HepG2 (cell line): ENCODE measurements around the gene ABCD1. TPM values are rescaled to one million over a fixed set of nuclear protein-coding genes. Genes with fewer than 3 reads are reported as not detected.

Source experiments
- GABPA ChIP-seq, 2 experiments: IDR thresholded peaks; 2 replicates each; pipeline ENCODE4 v1.6.1; 2011 to 2016; ENCODE audit warnings: low read depth in 2 of 2, low read length in 1 of 2, missing biosample characterization in 1 of 2, missing genetic modification characterization in 1 of 2
- PHF21A ChIP-seq: sonication (generic); formaldehyde crosslinking; IDR thresholded peaks from 2 replicates; pipeline ENCODE4 v1.5.0; 2020; ENCODE audit warnings: mild to moderate bottlenecking, missing genetic modification reagents
- POLR2G ChIP-seq: fragments of 200-400 bp; formaldehyde crosslinking; IDR thresholded peaks from 2 replicates; pipeline ENCODE4 v1.6.1; 2018; ENCODE audit warnings: mild to moderate bottlenecking, low read depth, low read length, moderate library complexity
- RCOR2 ChIP-seq: IDR thresholded peaks from 2 replicates; pipeline ENCODE4 v1.6.1; 2016; ENCODE audit warnings: missing biosample characterization, missing genetic modification reagents
- RFXANK ChIP-seq: IDR thresholded peaks from 2 replicates; pipeline ENCODE4 v1.6.1; 2016
- ZC3H13 ChIP-seq: sonication (generic); formaldehyde crosslinking; IDR thresholded peaks from 2 replicates; pipeline ENCODE4 v1.8.1; 2023; ENCODE audit warnings: mild to moderate bottlenecking, missing genetic modification reagents, moderate library complexity
- ZNF510 ChIP-seq: sonication (generic); formaldehyde crosslinking; IDR thresholded peaks from 2 replicates; pipeline ENCODE4 v1.4.0; 2020; ENCODE audit warnings: low read depth, mild to moderate bottlenecking, missing genetic modification reagents
- polyA plus RNA-seq, 8 experiments: library from polyadenylated mRNA; depleted of rRNA in 3 of 8; stranded (reverse) in 7 of 8; unstranded in 1 of 8; fragments of >200 nt; fragmentation: Illumina TruSeq in 4 of 8; extraction: Trizol in 4 of 8; gene quantifications; 2 replicates each; pipeline versions ENCODE4 v1.2.1 to v1.2.3, GENCODE V29; 2011 to 2016; ENCODE audit warnings: low read depth in 4 of 8, missing spikeins in 1 of 8, mixed read lengths in 1 of 8; ENCODE audit not compliant: insufficient read depth in 1 of 8
- total RNA-seq, 5 experiments: library from RNA; depleted of rRNA; stranded (reverse); fragments of >200 nt; fragmentation: Illumina TruSeq; extraction: Trizol; gene quantifications; 2 replicates each; pipeline ENCODE4 v1.2.3, GENCODE V29; 2016; ENCODE audit warnings: low read depth in 1 of 5
- TF ChIP-seq, protein P1 (sequence below): sonication (generic); formaldehyde crosslinking; IDR thresholded peaks from 2 replicates; pipeline ENCODE4 v1.8.0; 2022; ENCODE audit warnings: missing genetic modification reagents, mild to moderate bottlenecking, inconsistent platforms, borderline replicate concordance
- TF ChIP-seq, protein P2 (sequence below): sonication (generic); formaldehyde crosslinking; IDR thresholded peaks from 2 replicates; pipeline ENCODE4 v1.5.0; 2020; ENCODE audit warnings: mild to moderate bottlenecking, missing genetic modification reagents
- TF ChIP-seq, protein P3 (sequence below): sonication (generic); formaldehyde crosslinking; conservative IDR thresholded peaks from 2 replicates; pipeline ENCODE4 v1.4.0; 2020; ENCODE audit warnings: mild to moderate bottlenecking, missing genetic modification reagents, moderate library complexity
- TF ChIP-seq, protein P4 (sequence below): sonication (generic); formaldehyde crosslinking; IDR thresholded peaks from 2 replicates; pipeline ENCODE4 v1.8.1; 2023; ENCODE audit warnings: mild to moderate bottlenecking, inconsistent platforms, moderate library complexity, missing genetic modification reagents, borderline replicate concordance
- TF ChIP-seq, protein P5 (sequence below): sonication (generic); formaldehyde crosslinking; IDR thresholded peaks from 2 replicates; pipeline ENCODE4 v1.4.0; 2020; ENCODE audit warnings: mild to moderate bottlenecking, missing genetic modification reagents

Gene ABCD1
- total and polyA plus RNA-seq, 2 of the 13 experiments (the other 11 are each of a cell fraction or from before 2014, with no cell fraction given): 11.4 to 15.9 TPM

DNA sequence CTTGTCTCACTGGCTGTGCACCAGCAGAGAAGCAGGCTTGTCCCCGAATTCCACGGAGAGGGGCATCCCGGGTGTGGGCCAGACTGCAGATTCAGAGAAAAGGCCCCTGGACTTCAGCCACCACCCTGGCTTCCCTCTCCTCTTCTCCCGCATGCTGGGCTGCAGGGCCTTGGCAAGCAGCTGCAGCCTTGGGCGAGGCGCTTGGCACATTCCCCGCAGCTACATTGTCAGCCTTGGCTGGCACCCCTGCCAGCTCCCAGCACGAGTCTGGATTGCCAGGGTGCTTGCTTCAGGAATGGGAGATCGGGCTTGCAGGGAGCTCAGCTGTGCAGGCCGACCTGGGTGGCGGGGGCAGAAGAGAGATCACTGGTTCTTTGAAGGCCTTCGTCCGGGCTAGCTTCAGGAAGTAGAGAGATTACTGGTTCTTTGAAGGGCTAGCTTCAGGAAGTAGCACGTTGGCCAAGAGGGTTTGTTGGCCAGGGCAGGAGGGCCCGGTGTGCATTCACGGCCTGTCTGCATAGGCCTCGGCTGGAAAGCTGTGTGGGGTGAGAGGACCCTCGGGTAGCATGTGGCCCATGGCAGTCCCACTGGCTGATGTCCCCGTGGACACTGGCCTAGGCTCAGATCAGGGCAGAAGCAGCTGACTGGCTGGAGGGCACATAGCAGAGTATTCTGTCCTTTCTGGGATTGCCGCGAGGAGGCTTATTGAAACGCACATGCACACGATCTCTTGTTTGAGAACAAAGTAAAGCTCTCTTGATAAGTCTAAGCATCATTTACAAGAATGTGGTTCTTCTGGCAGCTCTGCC is 2.7 kb downstream of the ABCD1 start (continued):
- TF ChIP-seq PHF21A (CRISPR knock-in tag) (no peak), POLR2G (0 out of 2 replicates have a peak, but pooled peaks have one; percentile 32), ZNF510 (CRISPR knock-in tag) (no peak), ZC3H13 (CRISPR knock-in tag) (peak; percentile 17; the same call in 1 of the 2 replicates), RFXANK (no peak), GABPA (IDR thresholded peaks at IDR 0.05; ENCODE audit: low read depth, low read length) (no peak), GABPA (CRISPR knock-in tag; IDR thresholded peaks at IDR 0.05; ENCODE audit: low read depth) (peak; percentile 21; the same call in 1 of the 2 replicates), RCOR2 (CRISPR knock-in tag) (no peak)
- TF ChIP-seq, protein P1, sequence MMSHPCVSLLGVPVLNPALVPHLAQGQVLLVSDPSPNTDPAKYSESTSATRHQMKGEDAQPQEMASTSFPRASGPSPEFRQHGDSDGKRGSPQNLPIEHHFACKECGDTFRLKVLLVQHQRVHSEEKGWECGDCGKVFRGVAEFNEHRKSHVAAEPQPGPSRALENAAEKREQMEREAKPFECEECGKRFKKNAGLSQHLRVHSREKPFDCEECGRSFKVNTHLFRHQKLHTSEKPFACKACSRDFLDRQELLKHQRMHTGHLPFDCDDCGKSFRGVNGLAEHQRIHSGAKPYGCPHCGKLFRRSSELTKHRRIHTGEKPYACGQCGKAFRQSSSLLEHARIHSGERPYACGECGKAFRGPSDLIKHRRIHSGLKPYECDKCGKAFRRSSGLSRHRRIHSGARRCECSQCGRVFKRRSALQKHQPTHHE (CRISPR knock-in tag): no peak
- TF ChIP-seq, protein P2, sequence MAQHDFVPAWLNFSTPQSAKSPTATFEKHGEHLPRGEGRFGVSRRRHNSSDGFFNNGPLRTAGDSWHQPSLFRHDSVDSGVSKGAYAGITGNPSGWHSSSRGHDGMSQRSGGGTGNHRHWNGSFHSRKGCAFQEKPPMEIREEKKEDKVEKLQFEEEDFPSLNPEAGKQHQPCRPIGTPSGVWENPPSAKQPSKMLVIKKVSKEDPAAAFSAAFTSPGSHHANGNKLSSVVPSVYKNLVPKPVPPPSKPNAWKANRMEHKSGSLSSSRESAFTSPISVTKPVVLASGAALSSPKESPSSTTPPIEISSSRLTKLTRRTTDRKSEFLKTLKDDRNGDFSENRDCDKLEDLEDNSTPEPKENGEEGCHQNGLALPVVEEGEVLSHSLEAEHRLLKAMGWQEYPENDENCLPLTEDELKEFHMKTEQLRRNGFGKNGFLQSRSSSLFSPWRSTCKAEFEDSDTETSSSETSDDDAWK (CRISPR knock-in tag): no peak
- TF ChIP-seq, protein P3, sequence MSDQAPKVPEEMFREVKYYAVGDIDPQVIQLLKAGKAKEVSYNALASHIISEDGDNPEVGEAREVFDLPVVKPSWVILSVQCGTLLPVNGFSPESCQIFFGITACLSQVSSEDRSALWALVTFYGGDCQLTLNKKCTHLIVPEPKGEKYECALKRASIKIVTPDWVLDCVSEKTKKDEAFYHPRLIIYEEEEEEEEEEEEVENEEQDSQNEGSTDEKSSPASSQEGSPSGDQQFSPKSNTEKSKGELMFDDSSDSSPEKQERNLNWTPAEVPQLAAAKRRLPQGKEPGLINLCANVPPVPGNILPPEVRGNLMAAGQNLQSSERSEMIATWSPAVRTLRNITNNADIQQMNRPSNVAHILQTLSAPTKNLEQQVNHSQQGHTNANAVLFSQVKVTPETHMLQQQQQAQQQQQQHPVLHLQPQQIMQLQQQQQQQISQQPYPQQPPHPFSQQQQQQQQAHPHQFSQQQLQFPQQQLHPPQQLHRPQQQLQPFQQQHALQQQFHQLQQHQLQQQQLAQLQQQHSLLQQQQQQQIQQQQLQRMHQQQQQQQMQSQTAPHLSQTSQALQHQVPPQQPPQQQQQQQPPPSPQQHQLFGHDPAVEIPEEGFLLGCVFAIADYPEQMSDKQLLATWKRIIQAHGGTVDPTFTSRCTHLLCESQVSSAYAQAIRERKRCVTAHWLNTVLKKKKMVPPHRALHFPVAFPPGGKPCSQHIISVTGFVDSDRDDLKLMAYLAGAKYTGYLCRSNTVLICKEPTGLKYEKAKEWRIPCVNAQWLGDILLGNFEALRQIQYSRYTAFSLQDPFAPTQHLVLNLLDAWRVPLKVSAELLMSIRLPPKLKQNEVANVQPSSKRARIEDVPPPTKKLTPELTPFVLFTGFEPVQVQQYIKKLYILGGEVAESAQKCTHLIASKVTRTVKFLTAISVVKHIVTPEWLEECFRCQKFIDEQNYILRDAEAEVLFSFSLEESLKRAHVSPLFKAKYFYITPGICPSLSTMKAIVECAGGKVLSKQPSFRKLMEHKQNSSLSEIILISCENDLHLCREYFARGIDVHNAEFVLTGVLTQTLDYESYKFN (CRISPR knock-in tag): no peak
- TF ChIP-seq, protein P4, sequence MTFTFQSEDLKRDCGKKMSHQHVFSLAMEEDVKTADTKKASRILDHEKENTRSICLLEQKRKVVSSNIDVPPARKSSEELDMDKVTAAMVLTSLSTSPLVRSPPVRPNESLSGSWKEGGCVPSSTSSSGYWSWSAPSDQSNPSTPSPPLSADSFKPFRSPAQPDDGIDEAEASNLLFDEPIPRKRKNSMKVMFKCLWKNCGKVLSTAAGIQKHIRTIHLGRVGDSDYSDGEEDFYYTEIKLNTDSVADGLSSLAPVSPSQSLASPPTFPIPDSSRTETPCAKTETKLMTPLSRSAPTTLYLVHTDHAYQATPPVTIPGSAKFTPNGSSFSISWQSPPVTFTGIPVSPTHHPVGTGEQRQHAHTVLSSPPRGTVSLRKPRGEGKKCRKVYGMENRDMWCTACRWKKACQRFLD (CRISPR knock-in tag): no peak
- TF ChIP-seq, protein P5, sequence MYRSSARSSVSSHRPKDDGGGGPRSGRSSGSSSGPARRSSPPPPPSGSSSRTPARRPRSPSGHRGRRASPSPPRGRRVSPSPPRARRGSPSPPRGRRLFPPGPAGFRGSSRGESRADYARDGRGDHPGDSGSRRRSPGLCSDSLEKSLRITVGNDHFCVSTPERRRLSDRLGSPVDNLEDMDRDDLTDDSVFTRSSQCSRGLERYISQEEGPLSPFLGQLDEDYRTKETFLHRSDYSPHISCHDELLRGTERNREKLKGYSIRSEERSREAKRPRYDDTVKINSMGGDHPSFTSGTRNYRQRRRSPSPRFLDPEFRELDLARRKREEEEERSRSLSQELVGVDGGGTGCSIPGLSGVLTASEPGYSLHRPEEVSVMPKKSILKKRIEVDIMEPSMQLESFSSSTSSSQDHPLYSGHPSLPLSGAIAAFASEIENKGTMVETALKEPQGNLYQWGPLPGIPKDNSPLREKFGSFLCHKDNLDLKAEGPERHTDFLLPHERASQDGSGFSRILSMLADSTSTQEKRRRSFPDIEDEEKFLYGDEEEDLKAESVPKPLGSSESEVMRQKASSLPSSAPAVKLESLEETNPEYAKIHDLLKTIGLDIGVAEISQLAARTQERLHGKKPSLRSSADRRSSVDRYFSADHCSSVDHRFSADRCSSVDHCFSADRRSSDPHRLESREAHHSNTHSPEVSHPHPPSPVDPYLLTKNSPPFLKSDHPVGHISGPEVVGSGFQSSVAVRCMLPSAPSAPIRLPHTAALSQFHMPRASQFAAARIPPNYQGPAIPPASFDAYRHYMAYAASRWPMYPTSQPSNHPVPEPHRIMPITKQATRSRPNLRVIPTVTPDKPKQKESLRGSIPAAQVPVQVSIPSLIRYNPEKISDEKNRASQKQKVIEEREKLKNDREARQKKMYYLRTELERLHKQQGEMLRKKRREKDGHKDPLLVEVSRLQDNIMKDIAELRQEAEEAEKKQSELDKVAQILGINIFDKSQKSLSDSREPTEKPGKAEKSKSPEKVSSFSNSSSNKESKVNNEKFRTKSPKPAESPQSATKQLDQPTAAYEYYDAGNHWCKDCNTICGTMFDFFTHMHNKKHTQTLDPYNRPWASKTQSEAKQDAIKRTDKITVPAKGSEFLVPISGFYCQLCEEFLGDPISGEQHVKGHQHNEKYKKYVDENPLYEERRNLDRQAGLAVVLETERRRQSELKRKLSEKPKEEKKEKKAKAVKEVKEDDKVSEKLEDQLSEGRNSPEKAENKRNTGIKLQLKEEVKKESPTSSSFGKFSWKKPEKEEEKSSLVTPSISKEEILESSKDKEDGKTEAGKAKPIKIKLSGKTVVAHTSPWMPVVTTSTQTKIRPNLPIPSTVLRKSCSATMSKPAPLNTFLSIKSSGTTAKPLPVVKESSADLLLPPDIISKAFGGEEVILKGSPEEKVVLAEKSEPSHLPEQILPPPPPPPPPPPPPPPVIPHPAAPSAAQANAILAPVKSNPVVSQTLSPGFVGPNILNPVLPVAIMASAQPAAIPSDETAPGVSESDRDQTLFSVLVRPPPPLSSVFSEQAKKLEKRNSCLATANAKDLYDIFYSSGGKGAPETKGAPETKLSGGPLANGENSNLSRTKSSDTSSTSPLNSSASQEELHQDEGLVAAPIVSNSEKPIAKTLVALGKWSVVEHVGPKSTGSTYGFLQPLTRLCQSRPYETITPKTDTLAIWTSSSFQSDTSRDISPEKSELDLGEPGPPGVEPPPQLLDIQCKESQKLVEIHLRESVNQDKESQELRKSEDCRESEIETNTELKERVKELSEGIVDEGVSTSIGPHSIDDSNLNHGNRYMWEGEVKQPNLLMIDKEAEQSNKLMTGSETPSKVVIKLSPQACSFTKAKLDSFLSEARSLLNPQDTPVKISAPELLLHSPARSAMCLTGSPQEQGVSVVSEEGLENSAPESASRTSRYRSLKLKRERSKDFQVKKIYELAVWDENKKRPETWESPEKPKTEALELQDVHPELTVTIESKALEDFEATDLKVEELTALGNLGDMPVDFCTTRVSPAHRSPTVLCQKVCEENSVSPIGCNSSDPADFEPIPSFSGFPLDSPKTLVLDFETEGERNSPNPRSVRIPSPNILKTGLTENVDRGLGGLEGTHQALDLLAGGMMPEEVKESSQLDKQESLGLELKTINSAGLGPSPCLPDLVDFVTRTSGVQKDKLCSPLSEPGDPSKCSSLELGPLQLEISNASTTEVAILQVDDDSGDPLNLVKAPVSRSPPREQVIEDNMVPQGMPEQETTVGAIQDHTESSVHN (CRISPR knock-in tag): no peak
